ENCODE data around the gene MYL5. TPM values are rescaled to one million over a fixed set of nuclear protein-coding genes. Genes with fewer than 3 reads are reported as not detected.

MYL5 gene, protein sequence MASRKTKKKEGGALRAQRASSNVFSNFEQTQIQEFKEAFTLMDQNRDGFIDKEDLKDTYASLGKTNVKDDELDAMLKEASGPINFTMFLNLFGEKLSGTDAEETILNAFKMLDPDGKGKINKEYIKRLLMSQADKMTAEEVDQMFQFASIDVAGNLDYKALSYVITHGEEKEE
- polyA plus RNA-seq (2013): 25.1 TPM

GRCh38 chr4:674172-675035 is at the start of gene MYL5, which contains the start of gene ATP5ME:
Gene MYL5 (plus strand): TSS chr4:674542. CDS start chr4:678027, 3,485 bp downstream.
Gene ATP5ME (minus strand): TSS chr4:674276. CDS start chr4:674247, 29 bp downstream.
- Histone ChIP-seq H3K27me3 (replicated peaks in 2 of 5; ENCODE audit: control insufficient read depth in 4 of 5, insufficient read depth in 5 of 5, low read length in 4 of 5) (no peaks in the 10 kb centered on the region), H3K36me3 (ENCODE audit: control insufficient read depth in 4 of 4, insufficient read depth in 4 of 4, low read length in 3 of 4) (peaks cover 4 to 26% (median 16%) of the 10 kb centered on the region in 4 experiments), H3K9me3 (ENCODE audit: control extremely low read depth in 1 of 5, control insufficient read depth in 4 of 5, insufficient read depth in 2 of 5, low read depth in 1 of 5, low read length in 4 of 5) (no peaks in the 10 kb centered on the region), H3K4me3 (ENCODE audit: control insufficient read depth in 1 of 7, extremely low read depth in 1 of 7, insufficient read depth in 4 of 7, low read depth in 2 of 7, low read length in 6 of 7) (peak within 1 kb of the TSS; percentile 65 to 93 (median 84)), H3K27ac (ENCODE audit: insufficient read depth in 1 of 2, low read depth in 1 of 2, low read length in 2 of 2, poor library complexity in 1 of 2, severe bottlenecking in 2 of 2) (peak within 1 kb of the TSS; percentile 92 to 94), H3K4me1 (ENCODE audit: control extremely low read depth in 1 of 4, control insufficient read depth in 4 of 4, insufficient read depth in 4 of 4, low read length in 3 of 4) (peaks cover 0 to 32% (median 19%) of the 10 kb centered on the region in 4 experiments)
- under 1% methylated on average over 76 of the region's 84 CpGs for WGBS (ENCODE audit: insufficient coverage)
- CTCF ChIA-PET: interaction anchor here (0.7 to 2.6 kb wide), 7 partner anchors 9 to 431 kb away, joined by 3 to 8 read pairs (median 4); no protein-coding TSS in a partner anchor
- DNase-seq: peak; percentile 94 to 98 (median 97)
- POLR2A ChIA-PET: interaction anchor here (0.5 to 0.7 kb wide), 3 partner anchors 10 to 677 kb away, joined by 3 to 5 read pairs (median 4); no protein-coding TSS in a partner anchor

GRCh38 chr4:624705-625590 is 49.4 kb upstream of the MYL5 start, which contains the start of gene PDE6B:
Gene PDE6B (plus strand): TSS chr4:625573. CDS start chr4:625627, 54 bp downstream.
- no peak within 1 kb of the TSS for H3K27ac ChIP-seq (ENCODE audit: insufficient read depth in 1 of 2, low read depth in 1 of 2, low read length in 2 of 2, poor library complexity in 1 of 2, severe bottlenecking in 2 of 2)
- peaks cover 0 to 25% (median 3%) of the 10 kb centered on the region in 5 experiments for H3K27me3 ChIP-seq (replicated peaks in 2 of 5; ENCODE audit: control insufficient read depth in 4 of 5, insufficient read depth in 5 of 5, low read length in 4 of 5)
- no peaks in the 10 kb centered on the region for H3K36me3 ChIP-seq (ENCODE audit: control insufficient read depth in 4 of 4, insufficient read depth in 4 of 4, low read length in 3 of 4)
- no peak for DNase-seq
- CTCF ChIA-PET: interaction anchor here (0.6 kb wide), 1 partner anchor 16 kb away, joined by 3 read pairs; no protein-coding TSS in a partner anchor
- peaks cover 0 to 4% (median 0%) of the 10 kb centered on the region in 4 experiments for H3K4me1 ChIP-seq (ENCODE audit: control extremely low read depth in 1 of 4, control insufficient read depth in 4 of 4, insufficient read depth in 4 of 4, low read length in 3 of 4)
- H3K9me3 ChIP-seq (ENCODE audit: control extremely low read depth in 1 of 5, control insufficient read depth in 4 of 5, insufficient read depth in 2 of 5, low read depth in 1 of 5, low read length in 4 of 5): no peaks in the 10 kb centered on the region
- H3K4me3 ChIP-seq (ENCODE audit: control insufficient read depth in 1 of 7, extremely low read depth in 1 of 7, insufficient read depth in 4 of 7, low read depth in 2 of 7, low read length in 6 of 7): no peak within 1 kb of the TSS
- POLR2A ChIA-PET: no interaction called here
- 92% methylated on average over 20 of the region's 21 CpGs for WGBS (ENCODE audit: insufficient coverage)

GRCh38 chr4:625631-626161 is 48.6 kb upstream of the MYL5 start:
- Histone ChIP-seq H3K4me1 (ENCODE audit: control extremely low read depth in 1 of 4, control insufficient read depth in 4 of 4, insufficient read depth in 4 of 4, low read length in 3 of 4) (peaks cover 0 to 4% (median 0%) of the 10 kb centered on the region in 4 experiments), H3K27ac (ENCODE audit: insufficient read depth in 1 of 2, low read depth in 1 of 2, low read length in 2 of 2, poor library complexity in 1 of 2, severe bottlenecking in 2 of 2) (no peak overlapping the region), H3K27me3 (replicated peaks in 2 of 5; ENCODE audit: control insufficient read depth in 4 of 5, insufficient read depth in 5 of 5, low read length in 4 of 5) (peaks cover 0 to 24% (median 3%) of the 10 kb centered on the region in 5 experiments), H3K36me3 (ENCODE audit: control insufficient read depth in 4 of 4, insufficient read depth in 4 of 4, low read length in 3 of 4) (no peaks in the 10 kb centered on the region), H3K9me3 (ENCODE audit: control extremely low read depth in 1 of 5, control insufficient read depth in 4 of 5, insufficient read depth in 2 of 5, low read depth in 1 of 5, low read length in 4 of 5) (no peaks in the 10 kb centered on the region), H3K4me3 (ENCODE audit: control insufficient read depth in 1 of 7, extremely low read depth in 1 of 7, insufficient read depth in 4 of 7, low read depth in 2 of 7, low read length in 6 of 7) (no peak overlapping the region)
- no peak for DNase-seq
- CTCF ChIA-PET: no interaction called here
- 97% methylated on average over 39 of the region's 39 CpGs for WGBS (ENCODE audit: insufficient coverage)
- POLR2A ChIA-PET: no interaction called here

DNA sequence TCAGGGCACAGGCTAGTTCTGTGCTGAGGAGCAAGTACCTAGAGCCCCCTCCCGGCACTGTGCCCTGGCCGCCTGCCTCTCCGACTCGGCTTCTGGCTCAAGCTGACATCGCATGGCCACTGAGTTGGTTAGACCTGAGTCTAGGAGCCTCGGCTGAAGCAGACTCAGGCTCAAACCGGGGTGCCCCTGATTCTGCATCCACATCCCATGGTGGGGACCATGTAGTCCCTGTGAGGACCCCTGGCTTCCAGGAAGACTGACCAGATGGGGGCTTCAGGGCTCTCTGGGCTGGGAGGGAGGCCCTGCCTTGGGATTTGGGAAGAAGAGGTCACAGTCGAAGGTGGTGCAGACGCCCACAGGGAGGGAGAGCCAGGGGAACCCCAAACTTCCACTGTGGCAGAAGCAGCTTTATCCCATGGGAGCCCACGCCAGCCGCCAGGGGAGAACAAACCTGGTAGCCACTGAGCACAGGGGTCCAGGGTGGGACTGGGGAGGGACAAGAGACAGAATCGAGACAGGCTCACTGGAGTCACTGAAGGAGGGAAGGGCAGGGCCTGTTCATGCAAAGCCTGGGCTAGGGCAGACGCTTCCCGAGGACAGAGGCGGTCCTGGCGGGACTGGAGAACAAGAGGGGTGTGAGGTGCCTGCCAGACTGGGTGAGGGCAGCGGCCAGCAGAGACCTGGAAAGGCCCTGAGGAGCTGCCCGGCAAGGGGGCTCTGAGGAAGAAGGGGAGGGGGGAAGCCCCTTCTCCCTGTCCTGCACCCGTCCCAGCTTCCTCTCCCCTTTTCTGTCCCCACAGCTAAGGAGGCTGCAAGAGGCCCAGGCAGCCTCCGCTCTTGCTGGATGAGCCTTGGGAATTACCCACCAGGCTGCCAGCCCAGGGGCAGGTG is 47.9 kb upstream of the MYL5 start:
- ChIA-PET POLR2A (no interaction called here), CTCF (no interaction called here)
- Histone ChIP-seq H3K4me1 (ENCODE audit: control extremely low read depth in 1 of 4, control insufficient read depth in 4 of 4, insufficient read depth in 4 of 4, low read length in 3 of 4) (peaks cover 0 to 4% (median 0%) of the 10 kb centered on the region in 4 experiments), H3K36me3 (ENCODE audit: control insufficient read depth in 4 of 4, insufficient read depth in 4 of 4, low read length in 3 of 4) (no peaks in the 10 kb centered on the region), H3K27ac (ENCODE audit: insufficient read depth in 1 of 2, low read depth in 1 of 2, low read length in 2 of 2, poor library complexity in 1 of 2, severe bottlenecking in 2 of 2) (no peak overlapping the region), H3K4me3 (ENCODE audit: control insufficient read depth in 1 of 7, extremely low read depth in 1 of 7, insufficient read depth in 4 of 7, low read depth in 2 of 7, low read length in 6 of 7) (no peak overlapping the region), H3K27me3 (replicated peaks in 2 of 5; ENCODE audit: control insufficient read depth in 4 of 5, insufficient read depth in 5 of 5, low read length in 4 of 5) (peaks cover 0 to 19% (median 3%) of the 10 kb centered on the region in 5 experiments), H3K9me3 (ENCODE audit: control extremely low read depth in 1 of 5, control insufficient read depth in 4 of 5, insufficient read depth in 2 of 5, low read depth in 1 of 5, low read length in 4 of 5) (peaks cover 0 to 2% (median 0%) of the 10 kb centered on the region in 5 experiments)
- 89% methylated on average over 13 of the region's 20 CpGs for WGBS (ENCODE audit: insufficient coverage)
- no peak for DNase-seq

DNA sequence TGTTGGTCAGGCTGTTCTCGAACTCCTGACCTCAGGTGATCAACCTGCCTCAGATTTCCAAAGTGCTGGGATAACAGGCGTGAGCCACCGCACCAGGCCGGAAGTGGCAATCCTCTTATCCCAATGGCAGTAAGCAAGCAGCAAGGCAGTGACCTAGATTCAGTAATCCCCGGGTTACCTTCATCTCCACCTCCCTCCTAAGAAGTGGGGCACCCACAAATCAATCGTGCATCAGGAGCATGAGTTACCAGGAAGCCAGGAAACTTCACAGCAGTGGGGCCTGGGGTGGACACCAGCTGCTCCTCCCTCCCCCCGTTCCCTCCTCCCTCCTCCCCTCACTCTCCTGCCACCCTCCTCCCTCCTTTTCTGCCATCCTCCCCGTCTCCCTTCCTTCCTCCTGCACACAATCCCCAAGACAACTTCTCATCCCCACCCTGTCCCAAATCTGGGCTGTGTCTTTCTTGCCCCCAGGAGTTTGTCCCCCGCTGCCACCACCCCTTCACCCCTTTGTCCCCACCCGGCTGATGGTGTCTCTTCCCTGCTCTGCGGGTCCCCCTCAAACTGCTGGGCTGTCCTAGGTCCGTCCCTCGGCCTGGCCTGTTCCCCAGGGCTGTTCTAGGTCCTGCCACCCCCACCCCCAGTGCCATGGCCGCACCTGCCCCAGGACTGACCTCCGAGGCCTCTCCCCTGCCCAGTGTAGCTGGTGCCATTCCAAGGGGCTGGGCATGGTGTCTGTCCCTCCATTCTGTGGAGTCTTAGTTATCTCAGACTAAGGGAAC is 46.8 kb upstream of the MYL5 start:
- Histone ChIP-seq H3K36me3 (ENCODE audit: control insufficient read depth in 4 of 4, insufficient read depth in 4 of 4, low read length in 3 of 4) (no peaks in the 10 kb centered on the region), H3K4me3 (ENCODE audit: control insufficient read depth in 1 of 7, extremely low read depth in 1 of 7, insufficient read depth in 4 of 7, low read depth in 2 of 7, low read length in 6 of 7) (no peak overlapping the region), H3K9me3 (ENCODE audit: control extremely low read depth in 1 of 5, control insufficient read depth in 4 of 5, insufficient read depth in 2 of 5, low read depth in 1 of 5, low read length in 4 of 5) (peaks cover 0 to 10% (median 0%) of the 10 kb centered on the region in 5 experiments), H3K27ac (ENCODE audit: insufficient read depth in 1 of 2, low read depth in 1 of 2, low read length in 2 of 2, poor library complexity in 1 of 2, severe bottlenecking in 2 of 2) (no peak overlapping the region), H3K4me1 (ENCODE audit: control extremely low read depth in 1 of 4, control insufficient read depth in 4 of 4, insufficient read depth in 4 of 4, low read length in 3 of 4) (peaks cover 0 to 4% (median 0%) of the 10 kb centered on the region in 4 experiments), H3K27me3 (replicated peaks in 2 of 5; ENCODE audit: control insufficient read depth in 4 of 5, insufficient read depth in 5 of 5, low read length in 4 of 5) (peaks cover 0 to 19% (median 3%) of the 10 kb centered on the region in 5 experiments)
- no peak for DNase-seq
- CTCF ChIA-PET: no interaction called here
- POLR2A ChIA-PET: no interaction called here
- WGBS (ENCODE audit: insufficient coverage): 88% methylated on average over 11 of the region's 15 CpGs
